HL-60 (cell line): ENCODE data around the gene ABCF3.

Source experiments
- DNase-seq, 2 experiments: peaks; one replicate each; pipeline ENCODE4 v3.0.0-alpha.2; 2010 to 2020; ENCODE audit warnings: low read depth in 1 of 2, low spot score in 1 of 2
- H3K27ac ChIP-seq: fragments of 250-450 bp; sonication (Bioruptor Pico); replicated peaks from 2 replicates; pipeline ENCODE4 v1.5.1; 2020; ENCODE audit warnings: mild to moderate bottlenecking, moderate library complexity
- H3K27me3 ChIP-seq: fragments of 250-450 bp; sonication (Bioruptor Pico); 2 replicates; pipeline ENCODE4 v1.5.1; 2021; ENCODE audit warnings: mild to moderate bottlenecking, moderate library complexity; ENCODE audit not compliant: insufficient read depth, poor library complexity, severe bottlenecking
- H3K4me3 ChIP-seq: replicated peaks from 2 replicates; pipeline ENCODE4 v1.5.1; 2011; ENCODE audit warnings: mild to moderate bottlenecking, control low read depth, low read length; ENCODE audit not compliant: insufficient read depth
- GABPA ChIP-seq: IDR thresholded peaks from 2 replicates; pipeline ENCODE4 v1.6.1; 2012; ENCODE audit warnings: low read depth
- POLR2AphosphoS5 ChIP-seq: IDR thresholded peaks from 2 replicates; pipeline ENCODE4 v1.6.1; 2012; ENCODE audit warnings: low read depth
- SPI1 ChIP-seq: IDR thresholded peaks from 2 replicates; pipeline ENCODE4 v1.6.1; 2012; ENCODE audit warnings: low read depth, mild to moderate bottlenecking, borderline replicate concordance
- TF ChIP-seq, protein P1 (sequence below): IDR thresholded peaks from 2 replicates; pipeline ENCODE4 v1.6.1; 2012; ENCODE audit warnings: low read depth; ENCODE audit not compliant: insufficient replicate concordance
- TF ChIP-seq, protein P2 (sequence below): IDR thresholded peaks from one replicate; pipeline ENCODE4 v1.5.1; 2011; ENCODE audit warnings: low read length, control low read depth, inconsistent platforms; ENCODE audit not compliant: insufficient read depth

The ABCF3 gene

DNA sequence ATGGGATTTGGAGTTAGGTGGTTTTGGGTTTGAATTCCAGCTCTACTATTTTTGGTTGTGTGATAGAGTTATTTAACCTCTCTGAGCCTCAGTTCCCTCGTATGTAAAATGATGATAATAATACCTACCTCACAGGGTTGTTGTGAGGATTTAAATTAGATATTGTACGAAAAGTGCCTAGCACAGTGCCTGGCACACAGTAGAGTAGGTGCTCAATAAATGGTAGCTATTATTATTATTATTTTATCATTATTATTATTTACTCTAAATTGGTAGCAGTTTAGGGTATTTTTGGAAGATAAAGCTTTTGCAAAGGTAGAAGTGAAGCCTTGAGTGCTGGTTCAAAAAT lies 12.7 kb upstream of the ABCF3 start:
- Histone ChIP-seq H3K27ac (no peak overlapping the region), H3K27me3 (no peaks in the 10 kb centered on the region), H3K4me3 (no peak overlapping the region)
- no peak for DNase-seq
- TF ChIP-seq, protein P1, sequence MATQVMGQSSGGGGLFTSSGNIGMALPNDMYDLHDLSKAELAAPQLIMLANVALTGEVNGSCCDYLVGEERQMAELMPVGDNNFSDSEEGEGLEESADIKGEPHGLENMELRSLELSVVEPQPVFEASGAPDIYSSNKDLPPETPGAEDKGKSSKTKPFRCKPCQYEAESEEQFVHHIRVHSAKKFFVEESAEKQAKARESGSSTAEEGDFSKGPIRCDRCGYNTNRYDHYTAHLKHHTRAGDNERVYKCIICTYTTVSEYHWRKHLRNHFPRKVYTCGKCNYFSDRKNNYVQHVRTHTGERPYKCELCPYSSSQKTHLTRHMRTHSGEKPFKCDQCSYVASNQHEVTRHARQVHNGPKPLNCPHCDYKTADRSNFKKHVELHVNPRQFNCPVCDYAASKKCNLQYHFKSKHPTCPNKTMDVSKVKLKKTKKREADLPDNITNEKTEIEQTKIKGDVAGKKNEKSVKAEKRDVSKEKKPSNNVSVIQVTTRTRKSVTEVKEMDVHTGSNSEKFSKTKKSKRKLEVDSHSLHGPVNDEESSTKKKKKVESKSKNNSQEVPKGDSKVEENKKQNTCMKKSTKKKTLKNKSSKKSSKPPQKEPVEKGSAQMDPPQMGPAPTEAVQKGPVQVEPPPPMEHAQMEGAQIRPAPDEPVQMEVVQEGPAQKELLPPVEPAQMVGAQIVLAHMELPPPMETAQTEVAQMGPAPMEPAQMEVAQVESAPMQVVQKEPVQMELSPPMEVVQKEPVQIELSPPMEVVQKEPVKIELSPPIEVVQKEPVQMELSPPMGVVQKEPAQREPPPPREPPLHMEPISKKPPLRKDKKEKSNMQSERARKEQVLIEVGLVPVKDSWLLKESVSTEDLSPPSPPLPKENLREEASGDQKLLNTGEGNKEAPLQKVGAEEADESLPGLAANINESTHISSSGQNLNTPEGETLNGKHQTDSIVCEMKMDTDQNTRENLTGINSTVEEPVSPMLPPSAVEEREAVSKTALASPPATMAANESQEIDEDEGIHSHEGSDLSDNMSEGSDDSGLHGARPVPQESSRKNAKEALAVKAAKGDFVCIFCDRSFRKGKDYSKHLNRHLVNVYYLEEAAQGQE = no peak
- TF ChIP-seq SPI1 = no peak
- TF ChIP-seq POLR2AphosphoS5 = no peak
- TF ChIP-seq, protein P2, sequence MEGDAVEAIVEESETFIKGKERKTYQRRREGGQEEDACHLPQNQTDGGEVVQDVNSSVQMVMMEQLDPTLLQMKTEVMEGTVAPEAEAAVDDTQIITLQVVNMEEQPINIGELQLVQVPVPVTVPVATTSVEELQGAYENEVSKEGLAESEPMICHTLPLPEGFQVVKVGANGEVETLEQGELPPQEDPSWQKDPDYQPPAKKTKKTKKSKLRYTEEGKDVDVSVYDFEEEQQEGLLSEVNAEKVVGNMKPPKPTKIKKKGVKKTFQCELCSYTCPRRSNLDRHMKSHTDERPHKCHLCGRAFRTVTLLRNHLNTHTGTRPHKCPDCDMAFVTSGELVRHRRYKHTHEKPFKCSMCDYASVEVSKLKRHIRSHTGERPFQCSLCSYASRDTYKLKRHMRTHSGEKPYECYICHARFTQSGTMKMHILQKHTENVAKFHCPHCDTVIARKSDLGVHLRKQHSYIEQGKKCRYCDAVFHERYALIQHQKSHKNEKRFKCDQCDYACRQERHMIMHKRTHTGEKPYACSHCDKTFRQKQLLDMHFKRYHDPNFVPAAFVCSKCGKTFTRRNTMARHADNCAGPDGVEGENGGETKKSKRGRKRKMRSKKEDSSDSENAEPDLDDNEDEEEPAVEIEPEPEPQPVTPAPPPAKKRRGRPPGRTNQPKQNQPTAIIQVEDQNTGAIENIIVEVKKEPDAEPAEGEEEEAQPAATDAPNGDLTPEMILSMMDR = no peak
- TF ChIP-seq GABPA = no peak

DNA sequence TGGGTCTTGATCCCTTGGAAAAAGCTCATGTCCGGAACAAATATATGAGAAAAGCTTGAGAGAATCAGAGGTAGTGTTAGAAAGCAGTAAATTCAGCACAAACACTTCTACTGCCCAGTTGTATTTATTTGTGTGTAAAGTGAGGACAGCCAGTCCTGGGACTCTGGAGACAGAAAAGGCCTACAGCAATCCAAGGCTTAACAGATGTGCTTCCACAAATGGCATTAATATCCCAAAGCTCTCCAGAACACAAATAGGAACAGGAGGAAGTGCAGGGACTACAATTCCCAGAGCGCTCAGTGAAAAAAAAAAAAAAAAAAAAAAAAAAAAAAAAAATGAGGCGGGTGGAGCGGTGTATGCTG lies 11.7 kb upstream of the ABCF3 start:
- H3K4me3 ChIP-seq = no peak overlapping the region
- no peaks in the 10 kb centered on the region for H3K27me3 ChIP-seq
- DNase-seq = no peak
- TF ChIP-seq, protein P2 = no peak
- TF ChIP-seq POLR2AphosphoS5 (no peak), SPI1 (peak; percentile 73), GABPA (peak; percentile 61; the same call in 1 of the 2 replicates)
- TF ChIP-seq, protein P1 = no peak
- 0 out of 2 replicates have a peak overlapping the region, but pooled peaks have one; percentile 6 for H3K27ac ChIP-seq

DNA sequence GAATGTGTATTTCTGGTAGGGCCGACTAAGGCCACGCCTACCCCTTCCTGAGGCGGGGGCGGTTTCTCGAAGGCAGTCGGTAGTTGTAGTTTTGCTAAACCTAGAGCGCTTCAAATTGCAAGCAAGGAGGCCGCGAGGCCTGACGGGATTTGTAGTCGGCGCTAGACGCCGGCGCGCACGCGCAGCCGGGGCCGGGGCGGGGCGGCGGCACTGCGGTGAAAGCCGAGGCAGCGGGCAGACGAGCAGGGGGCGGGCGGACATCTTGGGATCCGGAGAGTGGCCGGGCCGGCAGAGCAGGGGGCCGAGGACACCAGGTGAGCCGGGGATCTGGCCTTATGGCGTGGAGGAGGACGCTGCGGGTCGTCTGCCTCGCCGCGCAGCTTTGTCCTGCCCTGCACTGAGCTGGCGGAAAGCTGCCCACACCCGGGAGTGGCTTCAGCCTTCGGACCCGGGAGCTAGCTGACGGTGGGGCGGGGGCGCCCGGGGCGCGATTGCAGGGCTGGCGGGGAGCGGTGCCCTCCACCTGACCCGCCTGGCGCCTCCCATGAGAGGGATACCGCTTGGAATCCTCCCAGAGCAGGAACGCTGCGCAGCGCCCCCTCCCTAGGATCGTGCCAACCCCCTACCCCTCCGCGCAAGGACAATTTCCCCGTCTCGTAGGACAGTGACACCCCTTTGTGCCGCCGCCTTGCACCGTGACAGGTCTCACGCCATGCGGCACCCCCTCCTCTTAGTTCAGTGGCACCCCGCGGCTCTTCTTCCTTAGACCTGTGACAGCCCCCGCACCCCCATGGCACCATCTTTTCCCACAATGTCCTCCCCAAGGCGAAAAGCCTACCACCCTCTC lies 11.1 kb upstream of the ABCF3 start, which contains the start of gene AP2M1:
Gene AP2M1 (plus strand): TSS at position 210 of the 847 bp plus-strand sequence. CDS start 2,139 bp downstream, outside the sequence.
- H3K27ac ChIP-seq = peak within 1 kb of the TSS; percentile 92
- TF ChIP-seq, protein P2 = no peak
- TF ChIP-seq POLR2AphosphoS5 (peak; percentile 74), GABPA (no peak; the same call in 1 of the 2 replicates), SPI1 (no peak)
- TF ChIP-seq, protein P1 = no peak
- H3K27me3 ChIP-seq = no peaks in the 10 kb centered on the region
- DNase-seq = peak; percentile 93 to 98
- H3K4me3 ChIP-seq = peak within 1 kb of the TSS; percentile 80
